ENCODE results near the gene TMC6.
A peak's percentile ranks its signal among the peaks of the same experiment; 100 is the strongest.
"Not testable (repeated sequence)": the region's sequence is repeated elsewhere in the genome, so short reads cannot be mapped to it uniquely, and the experiment has no call there.

Gene TMC6

GRCh38 chr17:78107976-78108725 lies 20.4 kb downstream of the TMC6 start:
- DNase-seq = no peak

GRCh38 chr17:78107457-78107856 lies 21.1 kb downstream of the TMC6 start:
- no peak for DNase-seq

- DNase-seq = no peak
These were observed 22.3 kb downstream of the TMC6 start for GRCh38 chr17:78106211-78106610.

- DNase-seq = no peak
These were observed 23.0 kb downstream of the TMC6 start for GRCh38 chr17:78105551-78105950.

- no peak for DNase-seq
These were observed 23.5 kb downstream of the TMC6 start for GRCh38 chr17:78105101-78105500.

GRCh38 chr17:78104540-78104941 lies 24.0 kb downstream of the TMC6 start:
- DNase-seq = no peak

GRCh38 chr17:78103311-78103710 lies 25.2 kb downstream of the TMC6 start:
- no peak for DNase-seq

GRCh38 chr17:78101542-78101941 lies 27.0 kb downstream of the TMC6 start:
- no peak for DNase-seq

- no peak for DNase-seq
These were observed 27.4 kb downstream of the TMC6 start for GRCh38 chr17:78101112-78101511.

- no peak for DNase-seq
These were observed 32.5 kb downstream of the TMC6 start for GRCh38 chr17:78096093-78096492.

GRCh38 chr17:78095035-78095434 lies 33.5 kb downstream of the TMC6 start:
- no peak for DNase-seq

GRCh38 chr17:78092794-78093324 lies 35.7 kb downstream of the TMC6 start:
- no peak for DNase-seq

- peak; percentile 75 for DNase-seq
These were observed 38.8 kb downstream of the TMC6 start for GRCh38 chr17:78089576-78090281.

- no peak for DNase-seq
These were observed 40.0 kb downstream of the TMC6 start for GRCh38 chr17:78088529-78088928.

- no peak for DNase-seq
These were observed 41.8 kb downstream of the TMC6 start for GRCh38 chr17:78086740-78087139.

GRCh38 chr17:78082988-78083387 lies 45.6 kb downstream of the TMC6 start:
- no peak for DNase-seq

- peak; percentile 29 for DNase-seq
These were observed 46.1 kb downstream of the TMC6 start for GRCh38 chr17:78082355-78082872.

GRCh38 chr17:78081551-78081950 lies 47.0 kb downstream of the TMC6 start:
- DNase-seq = no peak

- no peak for DNase-seq
These were observed 49.3 kb downstream of the TMC6 start for GRCh38 chr17:78079253-78079652.

GRCh38 chr17:78075545-78075944 lies 53.0 kb downstream of the TMC6 start:
- DNase-seq = no peak

- DNase-seq = no peak
These were observed 53.5 kb downstream of the TMC6 start for GRCh38 chr17:78075011-78075410.

GRCh38 chr17:78072961-78073360 lies 55.6 kb downstream of the TMC6 start:
- no peak for DNase-seq

- no peak for DNase-seq
These were observed 58.9 kb downstream of the TMC6 start for GRCh38 chr17:78069695-78070094.

- DNase-seq = not testable (repeated sequence)
These were observed 61.6 kb downstream of the TMC6 start for GRCh38 chr17:78066976-78067375.
